ENCODE data around the gene IFT20. TPM values are rescaled to one million over a fixed set of nuclear protein-coding genes. Genes with fewer than 3 reads are reported as not detected.

IFT20 gene
- total and polyA plus RNA-seq, 2 donors (not counting 1 experiment from before 2014, with no cell fraction given) = 51.4 to 53.7 TPM

DNA sequence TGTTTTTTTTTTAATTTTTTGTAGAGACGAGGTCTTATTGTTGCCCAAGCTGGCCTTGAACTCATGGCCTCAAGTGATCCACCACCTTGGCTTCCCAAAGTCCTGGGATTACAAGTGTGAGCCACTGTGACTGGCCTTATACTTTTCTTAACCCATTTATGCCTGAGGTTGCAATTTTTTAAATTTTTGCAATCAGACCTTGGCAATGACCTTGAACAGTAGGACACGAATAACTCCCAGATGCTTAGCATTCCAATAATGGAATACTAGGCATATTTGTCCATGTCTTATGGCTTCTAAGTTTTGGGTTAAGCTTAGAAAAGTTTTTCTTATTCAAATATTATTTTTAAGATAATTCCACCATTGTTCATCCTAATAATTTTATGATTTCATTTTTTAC lies 44.6 kb downstream of the IFT20 start:
- no peak overlapping the region for H3K9ac ChIP-seq (ENCODE audit: insufficient read depth, low read length)
- H3K4me1 ChIP-seq (ENCODE audit: control insufficient read depth, extremely low read depth, insufficient read depth, low read length) = no peaks in the 10 kb centered on the region
- no peaks in the 10 kb centered on the region for H3K27me3 ChIP-seq (ENCODE audit: control insufficient read depth, insufficient read depth, low read length)
- no peaks in the 10 kb centered on the region for H3K79me2 ChIP-seq (ENCODE audit: control insufficient read depth, insufficient read depth, low read length)
- TF ChIP-seq, protein P1, sequence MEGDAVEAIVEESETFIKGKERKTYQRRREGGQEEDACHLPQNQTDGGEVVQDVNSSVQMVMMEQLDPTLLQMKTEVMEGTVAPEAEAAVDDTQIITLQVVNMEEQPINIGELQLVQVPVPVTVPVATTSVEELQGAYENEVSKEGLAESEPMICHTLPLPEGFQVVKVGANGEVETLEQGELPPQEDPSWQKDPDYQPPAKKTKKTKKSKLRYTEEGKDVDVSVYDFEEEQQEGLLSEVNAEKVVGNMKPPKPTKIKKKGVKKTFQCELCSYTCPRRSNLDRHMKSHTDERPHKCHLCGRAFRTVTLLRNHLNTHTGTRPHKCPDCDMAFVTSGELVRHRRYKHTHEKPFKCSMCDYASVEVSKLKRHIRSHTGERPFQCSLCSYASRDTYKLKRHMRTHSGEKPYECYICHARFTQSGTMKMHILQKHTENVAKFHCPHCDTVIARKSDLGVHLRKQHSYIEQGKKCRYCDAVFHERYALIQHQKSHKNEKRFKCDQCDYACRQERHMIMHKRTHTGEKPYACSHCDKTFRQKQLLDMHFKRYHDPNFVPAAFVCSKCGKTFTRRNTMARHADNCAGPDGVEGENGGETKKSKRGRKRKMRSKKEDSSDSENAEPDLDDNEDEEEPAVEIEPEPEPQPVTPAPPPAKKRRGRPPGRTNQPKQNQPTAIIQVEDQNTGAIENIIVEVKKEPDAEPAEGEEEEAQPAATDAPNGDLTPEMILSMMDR (conservative IDR thresholded peaks at IDR 0.05 in 1 of 2, IDR thresholded peaks at IDR 0.05 in 1 of 2; ENCODE audit: low read depth in 1 of 2, low read length in 2 of 2) = no peak
- no peak for TF ChIP-seq EZH2 (IDR thresholded peaks at IDR 0.05; ENCODE audit: low read length, missing control alignments)
- H4K20me1 ChIP-seq (ENCODE audit: control insufficient read depth, extremely low read depth, insufficient read depth, low read length) = no peaks in the 10 kb centered on the region
- no peak overlapping the region for H3K27ac ChIP-seq (ENCODE audit: insufficient read depth, low read length)
- no peak overlapping the region for H2AFZ ChIP-seq (ENCODE audit: low read length)
- H3K4me2 ChIP-seq (ENCODE audit: extremely low read depth, insufficient read depth, low read length) = no peak overlapping the region
- H3K36me3 ChIP-seq (ENCODE audit: control insufficient read depth, insufficient read depth, low read length) = no peaks in the 10 kb centered on the region
- H3K4me3 ChIP-seq (replicated peaks in 1 of 4; ENCODE audit: control extremely low read depth in 1 of 4, insufficient read depth in 1 of 4, low read depth in 3 of 4, low read length in 4 of 4) = no peak overlapping the region
- no peak for DNase-seq (ENCODE audit: low read depth in 2 of 2)
- H3K9me3 ChIP-seq (ENCODE audit: control insufficient read depth, insufficient read depth, low read depth, low read length) = no peaks in the 10 kb centered on the region

DNA sequence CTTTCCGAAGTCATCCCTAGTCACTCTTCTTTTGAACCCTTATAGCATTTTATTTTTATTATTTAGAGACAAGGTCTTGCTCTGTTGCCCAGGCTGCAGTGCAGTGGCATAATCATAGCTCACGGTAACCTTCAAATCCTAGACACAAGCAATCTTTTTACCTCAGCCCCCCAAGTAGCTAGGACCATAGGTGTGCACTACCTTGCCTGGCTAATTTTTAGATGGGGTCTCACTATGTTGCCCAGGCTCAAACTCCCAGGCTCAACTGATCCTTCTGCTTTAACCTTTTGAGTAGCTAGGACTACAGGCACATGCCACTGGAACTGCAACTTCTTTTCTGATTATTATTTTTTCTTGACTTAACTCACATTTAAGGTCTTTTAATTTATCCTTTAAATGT lies 49.3 kb downstream of the IFT20 start:
- Histone ChIP-seq H3K9ac (ENCODE audit: insufficient read depth, low read length) (no peak overlapping the region), H3K27me3 (ENCODE audit: control insufficient read depth, insufficient read depth, low read length) (no peaks in the 10 kb centered on the region), H2AFZ (ENCODE audit: low read length) (no peak overlapping the region), H3K9me3 (ENCODE audit: control insufficient read depth, insufficient read depth, low read depth, low read length) (no peaks in the 10 kb centered on the region), H3K79me2 (ENCODE audit: control insufficient read depth, insufficient read depth, low read length) (no peaks in the 10 kb centered on the region), H3K4me2 (ENCODE audit: extremely low read depth, insufficient read depth, low read length) (no peak overlapping the region), H3K36me3 (ENCODE audit: control insufficient read depth, insufficient read depth, low read length) (no peaks in the 10 kb centered on the region), H3K4me1 (ENCODE audit: control insufficient read depth, extremely low read depth, insufficient read depth, low read length) (peaks cover 6% of the 10 kb centered on the region), H3K4me3 (replicated peaks in 1 of 4; ENCODE audit: control extremely low read depth in 1 of 4, insufficient read depth in 1 of 4, low read depth in 3 of 4, low read length in 4 of 4) (no peak overlapping the region), H3K27ac (ENCODE audit: insufficient read depth, low read length) (no peak overlapping the region), H4K20me1 (ENCODE audit: control insufficient read depth, extremely low read depth, insufficient read depth, low read length) (no peaks in the 10 kb centered on the region)
- no peak for DNase-seq (ENCODE audit: low read depth in 2 of 2)
- TF ChIP-seq EZH2 (IDR thresholded peaks at IDR 0.05; ENCODE audit: low read length, missing control alignments) = no peak
- TF ChIP-seq, protein P1 (conservative IDR thresholded peaks at IDR 0.05 in 1 of 2, IDR thresholded peaks at IDR 0.05 in 1 of 2; ENCODE audit: low read depth in 1 of 2, low read length in 2 of 2) = no peak

DNA sequence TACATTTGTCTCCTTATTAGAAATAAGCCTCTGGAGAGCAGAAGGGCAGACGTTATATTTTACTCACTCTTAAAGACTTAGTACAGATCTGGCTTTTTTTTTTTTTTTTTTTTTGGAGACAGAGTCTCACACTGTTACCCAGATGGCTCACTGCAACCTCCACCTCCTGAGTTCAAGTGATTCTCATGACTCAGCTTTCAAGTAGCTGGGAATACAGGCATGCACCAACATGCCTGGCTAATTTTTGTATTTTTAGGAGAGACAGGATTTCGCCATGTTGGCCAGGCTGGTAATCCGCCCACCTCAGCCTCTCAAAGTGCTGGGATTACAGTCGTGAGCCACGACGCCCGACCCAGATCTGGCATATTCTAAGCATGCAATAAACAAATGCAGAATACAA lies 52.7 kb downstream of the IFT20 start:
- H3K4me3 ChIP-seq (replicated peaks in 1 of 4; ENCODE audit: control extremely low read depth in 1 of 4, insufficient read depth in 1 of 4, low read depth in 3 of 4, low read length in 4 of 4) = no peak overlapping the region
- DNase-seq (ENCODE audit: low read depth in 2 of 2) = peak; percentile 86 to 92
- H3K27me3 ChIP-seq (ENCODE audit: control insufficient read depth, insufficient read depth, low read length) = no peaks in the 10 kb centered on the region
- peaks cover 6% of the 10 kb centered on the region for H3K4me1 ChIP-seq (ENCODE audit: control insufficient read depth, extremely low read depth, insufficient read depth, low read length)
- H3K79me2 ChIP-seq (ENCODE audit: control insufficient read depth, insufficient read depth, low read length) = no peaks in the 10 kb centered on the region
- H3K36me3 ChIP-seq (ENCODE audit: control insufficient read depth, insufficient read depth, low read length) = no peaks in the 10 kb centered on the region
- TF ChIP-seq, protein P1 (conservative IDR thresholded peaks at IDR 0.05 in 1 of 2, IDR thresholded peaks at IDR 0.05 in 1 of 2; ENCODE audit: low read depth in 1 of 2, low read length in 2 of 2) = no peak
- TF ChIP-seq EZH2 (IDR thresholded peaks at IDR 0.05; ENCODE audit: low read length, missing control alignments) = no peak
- no peaks in the 10 kb centered on the region for H3K9me3 ChIP-seq (ENCODE audit: control insufficient read depth, insufficient read depth, low read depth, low read length)
- no peaks in the 10 kb centered on the region for H4K20me1 ChIP-seq (ENCODE audit: control insufficient read depth, extremely low read depth, insufficient read depth, low read length)
- H2AFZ ChIP-seq (ENCODE audit: low read length) = no peak overlapping the region
- no peak overlapping the region for H3K4me2 ChIP-seq (ENCODE audit: extremely low read depth, insufficient read depth, low read length)
- H3K9ac ChIP-seq (ENCODE audit: insufficient read depth, low read length) = no peak overlapping the region
- H3K27ac ChIP-seq (ENCODE audit: insufficient read depth, low read length) = peak overlapping the region; percentile 42

All from fibroblast of lung (primary cell).